Liver (tissue), 3 donors: Measurements from ENCODE around the gene ADM2.

Experiments
- CTCF ChIP-seq: fragments of 150-350 bp; IDR thresholded peaks from 2 replicates; pipeline ENCODE4 v1.5.1; 2017; ENCODE audit warnings: improper control_type of control experiment, low read depth, low read length; ENCODE audit not compliant: missing input control
- EGR1 ChIP-seq, 2 donors: IDR thresholded peaks; 2 replicates each; pipeline ENCODE4 v1.6.1; 2016 to 2018; ENCODE audit warnings: antibody characterized with exemption in 2 of 2, low read depth in 2 of 2
- JUND ChIP-seq, 2 donors: IDR thresholded peaks; 2 replicates each; pipeline ENCODE4 v1.6.1; 2016; ENCODE audit warnings: antibody characterized with exemption in 2 of 2
- RAD21 ChIP-seq, 2 donors: IDR thresholded peaks; 2 replicates each; pipeline ENCODE4 v1.6.1; 2016; ENCODE audit warnings: antibody characterized with exemption in 2 of 2, mild to moderate bottlenecking in 2 of 2
- SP1 ChIP-seq: IDR thresholded peaks from 2 replicates; pipeline ENCODE4 v1.6.1; 2018; ENCODE audit warnings: antibody characterized with exemption, mild to moderate bottlenecking
- TAF1 ChIP-seq: conservative IDR thresholded peaks from 2 replicates; pipeline ENCODE4 v1.6.1; 2016; ENCODE audit warnings: antibody characterized with exemption, mild to moderate bottlenecking
- TF ChIP-seq, protein P1 (sequence below): IDR thresholded peaks from 2 replicates; pipeline ENCODE4 v1.6.1; 2016; ENCODE audit warnings: antibody characterized with exemption, mild to moderate bottlenecking
- donor health status: healthy.
- donor health status: healthy.

DNA sequence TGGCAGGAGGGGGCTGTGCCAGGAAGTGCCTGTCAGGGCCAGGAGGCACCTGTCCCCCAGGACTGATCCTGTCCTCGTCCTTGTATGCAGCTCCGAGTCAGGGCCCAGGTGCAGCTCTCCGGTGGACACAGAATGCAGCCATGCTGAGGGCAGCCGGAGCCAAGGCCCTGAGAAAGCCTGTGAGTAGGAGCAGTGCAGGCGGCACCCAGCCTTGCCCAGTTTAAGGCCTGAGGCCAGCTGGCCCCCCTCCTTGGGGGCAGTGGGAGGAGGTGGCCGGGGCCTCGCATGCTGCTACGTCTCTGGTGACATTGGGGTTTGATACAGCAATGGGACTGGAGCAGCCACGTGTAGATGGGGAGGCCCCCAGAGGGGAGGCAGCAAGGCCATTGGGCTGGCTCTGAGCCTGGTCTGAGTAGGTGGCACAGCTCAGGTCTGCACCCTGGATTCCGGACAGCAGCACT lies 41.4 kb upstream of the ADM2 start:
- no peak for TF ChIP-seq CTCF
- TF ChIP-seq TAF1 = no peak
- TF ChIP-seq SP1 = no peak
- no peak for TF ChIP-seq RAD21 (IDR thresholded peaks at IDR 0.05)
- TF ChIP-seq EGR1 (IDR thresholded peaks at IDR 0.05; ENCODE audit: low read depth in 2 of 2) = no peak
- TF ChIP-seq, protein P1, sequence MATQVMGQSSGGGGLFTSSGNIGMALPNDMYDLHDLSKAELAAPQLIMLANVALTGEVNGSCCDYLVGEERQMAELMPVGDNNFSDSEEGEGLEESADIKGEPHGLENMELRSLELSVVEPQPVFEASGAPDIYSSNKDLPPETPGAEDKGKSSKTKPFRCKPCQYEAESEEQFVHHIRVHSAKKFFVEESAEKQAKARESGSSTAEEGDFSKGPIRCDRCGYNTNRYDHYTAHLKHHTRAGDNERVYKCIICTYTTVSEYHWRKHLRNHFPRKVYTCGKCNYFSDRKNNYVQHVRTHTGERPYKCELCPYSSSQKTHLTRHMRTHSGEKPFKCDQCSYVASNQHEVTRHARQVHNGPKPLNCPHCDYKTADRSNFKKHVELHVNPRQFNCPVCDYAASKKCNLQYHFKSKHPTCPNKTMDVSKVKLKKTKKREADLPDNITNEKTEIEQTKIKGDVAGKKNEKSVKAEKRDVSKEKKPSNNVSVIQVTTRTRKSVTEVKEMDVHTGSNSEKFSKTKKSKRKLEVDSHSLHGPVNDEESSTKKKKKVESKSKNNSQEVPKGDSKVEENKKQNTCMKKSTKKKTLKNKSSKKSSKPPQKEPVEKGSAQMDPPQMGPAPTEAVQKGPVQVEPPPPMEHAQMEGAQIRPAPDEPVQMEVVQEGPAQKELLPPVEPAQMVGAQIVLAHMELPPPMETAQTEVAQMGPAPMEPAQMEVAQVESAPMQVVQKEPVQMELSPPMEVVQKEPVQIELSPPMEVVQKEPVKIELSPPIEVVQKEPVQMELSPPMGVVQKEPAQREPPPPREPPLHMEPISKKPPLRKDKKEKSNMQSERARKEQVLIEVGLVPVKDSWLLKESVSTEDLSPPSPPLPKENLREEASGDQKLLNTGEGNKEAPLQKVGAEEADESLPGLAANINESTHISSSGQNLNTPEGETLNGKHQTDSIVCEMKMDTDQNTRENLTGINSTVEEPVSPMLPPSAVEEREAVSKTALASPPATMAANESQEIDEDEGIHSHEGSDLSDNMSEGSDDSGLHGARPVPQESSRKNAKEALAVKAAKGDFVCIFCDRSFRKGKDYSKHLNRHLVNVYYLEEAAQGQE = no peak
- TF ChIP-seq JUND (IDR thresholded peaks at IDR 0.05) = no peak
